SJCRH30 (cell line): ENCODE results near the gene EPN3. TPM values are rescaled to one million over a fixed set of nuclear protein-coding genes. Genes with fewer than 3 reads are reported as not detected.

ENCODE experiments used
- DNase-seq, 2 experiments: peaks; one replicate each; pipeline ENCODE4 v3.0.0-alpha.2; 2015 to 2020
- H3K27ac ChIP-seq: fragments of 250-450 bp; sonication (Bioruptor Pico); 2 replicates; pipeline ENCODE4 v1.5.1; 2020; ENCODE audit warnings: mild to moderate bottlenecking, moderate library complexity
- H3K27me3 ChIP-seq: fragments of 250-450 bp; sonication (Bioruptor Pico); 2 replicates; pipeline ENCODE4 v1.5.1; 2020; ENCODE audit warnings: mild to moderate bottlenecking, moderate library complexity
- H3K36me3 ChIP-seq: fragments of 250-450 bp; sonication (Bioruptor Pico); 2 replicates; pipeline ENCODE4 v1.5.1; 2020; ENCODE audit warnings: mild to moderate bottlenecking, moderate library complexity
- H3K4me1 ChIP-seq: fragments of 250-450 bp; sonication (Bioruptor Pico); 2 replicates; pipeline ENCODE4 v1.5.1; 2020; ENCODE audit warnings: mild to moderate bottlenecking, moderate library complexity
- H3K4me3 ChIP-seq: fragments of 250-450 bp; sonication (Bioruptor Pico); 2 replicates; pipeline ENCODE4 v1.5.1; 2020; ENCODE audit warnings: mild to moderate bottlenecking, moderate library complexity
- H3K9me3 ChIP-seq: fragments of 250-450 bp; sonication (Bioruptor Pico); replicated peaks from 2 replicates; pipeline ENCODE4 v1.5.1; 2020; ENCODE audit warnings: mild to moderate bottlenecking, moderate library complexity
- total RNA-seq: library from RNA; depleted of rRNA; stranded (reverse); fragments of >200 nt; shearing (Covaris generic); gene quantifications from 2 replicates; pipeline ENCODE4 v1.2.3, GENCODE V29; 2014

EPN3 gene
- total RNA-seq, 1 experiment from 2014 or later, result not detected

DNA sequence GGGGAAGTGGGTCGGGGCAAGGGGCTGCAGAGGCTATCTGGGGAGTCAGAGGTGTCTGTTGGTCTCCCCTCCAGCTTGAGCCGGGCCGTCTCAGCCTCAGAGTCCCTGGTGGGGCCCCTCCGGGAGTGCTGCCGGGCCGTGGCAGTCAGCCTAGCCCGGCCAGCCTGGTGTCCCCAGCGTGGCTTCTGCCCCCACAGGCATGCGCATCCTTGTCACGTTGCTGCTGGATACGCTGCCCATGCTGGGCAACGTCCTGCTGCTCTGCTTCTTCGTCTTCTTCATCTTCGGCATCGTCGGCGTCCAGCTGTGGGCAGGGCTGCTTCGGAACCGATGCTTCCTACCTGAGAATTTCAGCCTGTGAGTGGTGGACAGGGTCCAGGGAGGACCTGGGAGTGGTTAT lies 39.1 kb downstream of the EPN3 start:
- no peaks in the 10 kb centered on the region for H3K36me3 ChIP-seq
- no peak for DNase-seq
- no peak overlapping the region for H3K4me3 ChIP-seq
- no peaks in the 10 kb centered on the region for H3K4me1 ChIP-seq
- no peak overlapping the region for H3K27ac ChIP-seq
- no peaks in the 10 kb centered on the region for H3K9me3 ChIP-seq
- H3K27me3 ChIP-seq, result no peaks in the 10 kb centered on the region

DNA sequence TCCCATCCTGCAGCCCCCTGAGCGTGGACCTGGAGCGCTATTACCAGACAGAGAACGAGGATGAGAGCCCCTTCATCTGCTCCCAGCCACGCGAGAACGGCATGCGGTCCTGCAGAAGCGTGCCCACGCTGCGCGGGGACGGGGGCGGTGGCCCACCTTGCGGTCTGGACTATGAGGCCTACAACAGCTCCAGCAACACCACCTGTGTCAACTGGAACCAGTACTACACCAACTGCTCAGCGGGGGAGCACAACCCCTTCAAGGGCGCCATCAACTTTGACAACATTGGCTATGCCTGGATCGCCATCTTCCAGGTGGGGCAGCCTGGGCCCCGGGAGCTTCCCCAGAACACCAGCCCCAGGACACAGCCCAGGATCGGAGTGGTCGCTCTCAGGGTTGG lies 40.0 kb downstream of the EPN3 start:
- Histone ChIP-seq H3K4me3 (no peak overlapping the region), H3K36me3 (no peaks in the 10 kb centered on the region), H3K9me3 (no peaks in the 10 kb centered on the region), H3K4me1 (no peaks in the 10 kb centered on the region), H3K27me3 (no peaks in the 10 kb centered on the region), H3K27ac (no peak overlapping the region)
- DNase-seq, result no peak

DNA sequence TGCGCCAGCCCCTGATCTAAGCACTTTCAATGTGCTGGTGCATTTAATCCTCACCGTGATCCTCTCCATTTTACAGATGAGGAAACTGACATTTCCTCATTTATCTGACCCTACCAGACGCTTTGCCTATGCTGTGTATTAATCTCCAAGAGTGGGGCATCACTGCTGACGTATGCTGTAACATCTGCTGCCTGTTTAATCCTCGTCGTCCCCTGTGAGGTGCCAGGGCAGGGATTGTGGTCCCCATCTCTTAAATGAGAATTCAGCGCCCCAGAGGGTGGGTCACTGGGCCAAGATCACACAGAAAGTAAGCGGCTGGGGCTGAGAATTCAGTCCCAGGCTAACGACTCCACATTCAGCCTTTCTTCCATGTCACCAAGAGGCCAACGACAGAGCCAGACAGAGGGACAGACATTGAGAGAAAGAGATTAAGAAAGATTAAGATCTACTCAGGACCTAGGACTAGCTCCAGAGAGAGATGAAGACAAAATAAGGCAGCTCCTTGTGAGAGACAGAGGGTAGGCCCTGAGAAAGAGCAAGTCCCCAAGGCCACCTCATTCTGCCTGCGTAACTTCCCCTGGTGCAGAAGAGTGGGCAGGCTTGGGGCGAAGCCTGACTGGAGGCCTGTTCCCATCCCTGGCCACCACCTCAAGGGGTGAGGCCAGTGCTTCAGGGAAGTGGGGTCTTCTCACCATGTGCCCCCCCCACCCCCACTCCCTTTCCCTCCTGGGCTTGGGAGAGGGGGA lies 41.5 kb downstream of the EPN3 start:
- Histone ChIP-seq H3K27me3 (no peaks in the 10 kb centered on the region), H3K27ac (no peak overlapping the region), H3K4me3 (no peak overlapping the region), H3K36me3 (no peaks in the 10 kb centered on the region), H3K4me1 (no peaks in the 10 kb centered on the region), H3K9me3 (no peaks in the 10 kb centered on the region)
- no peak for DNase-seq

DNA sequence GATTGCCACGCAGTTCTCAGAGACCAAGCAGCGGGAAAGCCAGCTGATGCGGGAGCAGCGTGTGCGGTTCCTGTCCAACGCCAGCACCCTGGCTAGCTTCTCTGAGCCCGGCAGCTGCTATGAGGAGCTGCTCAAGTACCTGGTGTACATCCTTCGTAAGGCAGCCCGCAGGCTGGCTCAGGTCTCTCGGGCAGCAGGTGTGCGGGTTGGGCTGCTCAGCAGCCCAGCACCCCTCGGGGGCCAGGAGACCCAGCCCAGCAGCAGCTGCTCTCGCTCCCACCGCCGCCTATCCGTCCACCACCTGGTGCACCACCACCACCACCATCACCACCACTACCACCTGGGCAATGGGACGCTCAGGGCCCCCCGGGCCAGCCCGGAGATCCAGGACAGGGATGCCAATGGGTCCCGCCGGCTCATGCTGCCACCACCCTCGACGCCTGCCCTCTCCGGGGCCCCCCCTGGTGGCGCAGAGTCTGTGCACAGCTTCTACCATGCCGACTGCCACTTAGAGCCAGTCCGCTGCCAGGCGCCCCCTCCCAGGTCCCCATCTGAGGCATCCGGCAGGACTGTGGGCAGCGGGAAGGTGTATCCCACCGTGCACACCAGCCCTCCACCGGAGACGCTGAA lies 43.2 kb downstream of the EPN3 start:
- Histone ChIP-seq H3K4me1 (no peaks in the 10 kb centered on the region), H3K4me3 (no peak overlapping the region), H3K9me3 (no peaks in the 10 kb centered on the region), H3K27me3 (no peaks in the 10 kb centered on the region), H3K36me3 (no peaks in the 10 kb centered on the region), H3K27ac (no peak overlapping the region)
- no peak for DNase-seq

DNA sequence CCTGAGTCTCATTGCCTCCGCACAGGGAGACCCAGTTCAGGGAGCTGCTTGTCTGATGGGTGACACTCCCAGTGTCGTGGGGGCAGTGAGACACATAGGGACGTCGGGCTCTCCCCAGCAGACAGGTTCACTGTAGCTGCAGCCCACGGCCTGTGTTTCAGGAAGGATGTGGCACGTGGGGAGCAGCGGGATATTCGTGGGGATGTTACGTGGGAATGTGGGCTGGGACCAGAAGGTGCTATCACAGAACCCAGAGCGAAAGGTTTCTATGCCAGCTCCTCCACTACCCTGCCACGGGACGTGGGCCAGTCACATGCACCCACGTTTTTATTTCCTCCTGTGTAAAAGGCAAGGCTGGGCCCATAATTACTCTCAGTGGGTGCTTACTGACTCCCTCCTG lies 44.3 kb downstream of the EPN3 start:
- Histone ChIP-seq H3K27ac (no peak overlapping the region), H3K36me3 (no peaks in the 10 kb centered on the region), H3K4me1 (no peaks in the 10 kb centered on the region), H3K4me3 (no peak overlapping the region), H3K9me3 (no peaks in the 10 kb centered on the region), H3K27me3 (no peaks in the 10 kb centered on the region)
- no peak for DNase-seq

DNA sequence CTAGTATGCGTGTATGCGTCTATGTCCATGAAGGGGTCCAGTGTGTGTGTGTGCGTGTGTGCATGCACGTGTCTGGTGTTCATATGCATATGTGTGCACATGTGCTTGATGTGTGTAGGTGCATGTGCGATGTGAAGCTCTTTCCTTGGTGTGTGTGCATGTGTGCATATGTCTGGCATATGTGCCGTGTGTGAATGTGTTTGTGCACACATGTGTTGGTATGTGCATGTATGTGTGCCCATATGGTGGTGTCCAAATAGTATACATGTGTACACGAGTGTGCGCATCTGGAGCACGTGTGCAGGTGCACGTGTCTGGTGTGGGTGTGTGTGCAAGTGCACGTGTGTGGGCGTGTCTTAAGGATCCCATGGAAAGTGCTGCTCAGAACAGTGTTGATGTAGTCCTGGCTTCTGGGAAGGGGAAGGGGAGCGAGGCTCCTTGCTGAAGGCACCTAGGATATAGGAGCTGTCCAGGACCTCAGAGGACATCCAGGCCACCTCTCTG lies 45.0 kb downstream of the EPN3 start:
- H3K36me3 ChIP-seq, result no peaks in the 10 kb centered on the region
- no peaks in the 10 kb centered on the region for H3K27me3 ChIP-seq
- no peak overlapping the region for H3K4me3 ChIP-seq

DNA sequence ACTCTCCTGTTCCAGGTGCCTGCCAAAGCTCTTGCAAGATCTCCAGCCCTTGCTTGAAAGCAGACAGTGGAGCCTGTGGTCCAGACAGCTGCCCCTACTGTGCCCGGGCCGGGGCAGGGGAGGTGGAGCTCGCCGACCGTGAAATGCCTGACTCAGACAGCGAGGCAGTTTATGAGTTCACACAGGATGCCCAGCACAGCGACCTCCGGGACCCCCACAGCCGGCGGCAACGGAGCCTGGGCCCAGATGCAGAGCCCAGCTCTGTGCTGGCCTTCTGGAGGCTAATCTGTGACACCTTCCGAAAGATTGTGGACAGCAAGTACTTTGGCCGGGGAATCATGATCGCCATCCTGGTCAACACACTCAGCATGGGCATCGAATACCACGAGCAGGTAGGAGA lies 45.6 kb downstream of the EPN3 start:
- H3K27me3 ChIP-seq, result no peaks in the 10 kb centered on the region

More for the DNA sequence above, 45.0 kb downstream of the EPN3 start:
- Histone ChIP-seq H3K27ac (no peak overlapping the region), H3K9me3 (no peaks in the 10 kb centered on the region), H3K4me1 (no peaks in the 10 kb centered on the region)
- DNase-seq, result no peak

DNA sequence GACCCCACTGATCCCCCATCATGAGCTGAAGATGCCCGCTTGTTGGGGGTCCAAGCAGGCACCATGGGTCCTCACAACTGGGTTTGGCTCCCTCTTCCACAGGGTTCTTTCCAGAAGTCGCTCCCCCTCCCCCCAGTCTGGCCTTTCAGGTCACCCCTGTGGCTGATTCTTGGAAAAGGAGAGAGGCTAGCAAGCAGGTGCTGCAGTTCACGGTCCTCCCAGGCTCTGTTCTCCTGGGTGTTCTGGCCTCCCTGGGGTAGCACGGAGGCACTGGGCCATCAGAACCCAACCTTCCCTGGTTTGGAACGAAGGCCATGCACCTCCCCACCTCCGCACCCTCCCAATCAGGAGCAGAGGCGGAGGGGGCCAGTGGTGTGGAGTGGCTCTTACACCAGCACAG lies 46.9 kb downstream of the EPN3 start:
- DNase-seq, result no peak

More for the DNA sequence above, 45.6 kb downstream of the EPN3 start:
- no peak for DNase-seq
- H3K4me3 ChIP-seq, result no peak overlapping the region
- no peaks in the 10 kb centered on the region for H3K9me3 ChIP-seq
- no peaks in the 10 kb centered on the region for H3K4me1 ChIP-seq
- H3K36me3 ChIP-seq, result no peaks in the 10 kb centered on the region
- H3K27ac ChIP-seq, result no peak overlapping the region

DNA sequence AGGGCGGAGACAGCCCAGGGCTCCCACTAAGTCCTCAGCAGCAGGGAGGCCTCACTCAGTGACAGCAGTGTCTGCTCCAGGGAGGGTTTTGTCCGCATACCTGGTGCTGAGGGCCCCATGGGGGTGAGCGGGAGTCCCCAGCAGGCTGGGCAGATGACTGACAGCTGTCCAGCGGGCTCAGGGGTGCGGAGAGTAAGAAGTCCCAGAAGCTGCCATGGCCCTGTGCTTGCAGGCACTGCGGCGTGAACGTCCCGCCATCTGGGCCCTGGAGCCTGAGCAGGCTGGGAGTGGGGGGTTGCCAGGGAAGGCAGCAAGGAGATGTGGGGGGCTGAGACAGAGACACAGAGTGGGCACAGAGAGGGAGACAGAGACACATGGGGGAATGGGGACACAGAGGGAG lies 48.1 kb downstream of the EPN3 start:
- Histone ChIP-seq H3K4me3 (no peak overlapping the region), H3K9me3 (no peaks in the 10 kb centered on the region), H3K27me3 (no peaks in the 10 kb centered on the region), H3K27ac (no peak overlapping the region), H3K4me1 (no peaks in the 10 kb centered on the region), H3K36me3 (no peaks in the 10 kb centered on the region)
- DNase-seq, result no peak

More for the DNA sequence above, 46.9 kb downstream of the EPN3 start:
- no peaks in the 10 kb centered on the region for H3K4me1 ChIP-seq
- H3K27me3 ChIP-seq, result no peaks in the 10 kb centered on the region
- H3K9me3 ChIP-seq, result no peaks in the 10 kb centered on the region
- no peak overlapping the region for H3K27ac ChIP-seq
- H3K36me3 ChIP-seq, result no peaks in the 10 kb centered on the region
- no peak overlapping the region for H3K4me3 ChIP-seq

DNA sequence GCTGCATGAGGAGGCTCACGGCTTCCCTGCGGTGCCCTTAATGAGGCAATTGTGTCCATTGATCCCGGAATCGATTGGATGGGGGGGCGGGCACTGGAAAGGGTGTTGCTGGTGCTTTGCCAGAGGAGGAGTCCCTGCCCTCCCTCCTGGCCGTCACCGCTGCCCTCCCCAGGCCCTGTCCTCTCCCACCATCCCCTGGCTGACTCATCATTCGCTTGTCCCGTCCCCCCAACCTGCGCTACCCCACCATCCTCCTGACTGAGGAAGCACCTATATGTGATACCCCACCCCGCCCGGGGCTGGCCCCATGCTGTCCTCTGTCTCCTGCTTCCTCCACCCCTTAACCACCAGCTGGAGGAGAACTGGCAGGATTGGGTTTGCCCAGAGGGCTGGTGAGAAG lies 48.8 kb downstream of the EPN3 start:
- Histone ChIP-seq H3K36me3 (no peaks in the 10 kb centered on the region), H3K27me3 (no peaks in the 10 kb centered on the region), H3K4me1 (no peaks in the 10 kb centered on the region), H3K9me3 (no peaks in the 10 kb centered on the region), H3K4me3 (no peak overlapping the region), H3K27ac (no peak overlapping the region)
- DNase-seq, result no peak

DNA sequence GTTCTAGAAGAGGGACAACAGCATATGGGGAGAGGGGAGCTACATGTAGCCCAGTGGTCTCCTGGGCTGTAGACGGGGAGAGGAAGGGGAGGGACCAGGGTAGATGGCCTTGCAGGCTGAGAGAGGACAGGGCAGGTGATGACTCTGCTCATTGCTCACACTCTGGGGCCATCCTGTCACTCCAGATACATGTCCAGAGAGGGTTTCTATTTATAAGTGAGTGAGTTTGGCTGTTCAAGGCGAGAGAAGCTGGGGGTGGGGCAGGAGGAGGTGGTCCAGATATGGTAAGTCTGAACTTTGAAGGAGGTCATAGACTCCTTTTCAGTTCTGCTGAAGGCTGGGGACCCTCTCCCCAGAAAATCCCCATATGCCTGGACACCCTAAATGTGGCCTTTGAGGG lies 50.2 kb downstream of the EPN3 start:
- Histone ChIP-seq H3K36me3 (no peaks in the 10 kb centered on the region), H3K9me3 (no peaks in the 10 kb centered on the region), H3K4me3 (no peak overlapping the region), H3K27ac (no peak overlapping the region), H3K4me1 (no peaks in the 10 kb centered on the region), H3K27me3 (no peaks in the 10 kb centered on the region)
- DNase-seq, result no peak

DNA sequence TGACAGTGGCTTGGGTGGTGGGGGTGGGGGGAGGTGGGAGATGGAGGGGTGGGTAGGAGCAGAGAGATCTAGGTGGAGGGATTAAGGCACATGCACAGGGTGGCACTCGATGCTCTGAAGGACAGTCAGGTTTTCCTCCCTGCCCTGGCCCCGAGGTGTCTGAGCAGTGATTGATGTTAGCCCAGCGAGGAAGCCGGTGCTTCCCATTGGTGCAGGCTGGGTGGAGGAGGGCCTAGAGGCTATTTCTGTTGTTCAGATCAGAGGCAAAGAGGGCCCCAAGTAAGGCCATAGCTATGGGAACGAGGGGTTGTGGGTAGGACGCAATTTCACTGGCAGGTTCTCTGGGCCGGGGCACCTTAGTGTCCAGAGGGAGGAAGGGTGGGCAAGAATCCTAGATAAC lies 51.1 kb downstream of the EPN3 start:
- no peaks in the 10 kb centered on the region for H3K9me3 ChIP-seq
- no peaks in the 10 kb centered on the region for H3K27me3 ChIP-seq
- no peak overlapping the region for H3K27ac ChIP-seq
- H3K4me1 ChIP-seq, result no peaks in the 10 kb centered on the region; the same call in 1 of the 2 replicates
- DNase-seq, result no peak
- H3K4me3 ChIP-seq, result no peak overlapping the region
- no peaks in the 10 kb centered on the region for H3K36me3 ChIP-seq

DNA sequence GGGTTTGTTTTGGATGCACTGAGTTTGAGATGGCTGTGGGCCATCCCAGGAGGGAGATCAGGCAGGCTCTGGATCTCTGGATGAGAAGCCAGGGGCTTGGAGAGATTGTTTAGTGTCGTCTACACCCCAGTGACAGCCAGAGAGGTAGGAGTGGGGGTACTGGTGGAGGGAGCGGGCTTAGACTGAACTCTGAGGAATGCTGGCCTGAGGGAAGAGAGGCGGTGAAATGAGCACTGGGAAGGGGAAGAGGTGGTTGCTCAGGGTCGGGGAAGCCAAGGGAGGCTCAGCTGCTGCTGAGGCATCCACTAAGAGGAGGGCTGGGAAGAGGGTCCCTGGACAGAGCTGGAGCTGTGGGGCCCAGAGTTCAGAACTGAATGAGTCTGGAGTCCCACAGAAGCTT lies 51.6 kb downstream of the EPN3 start:
- Histone ChIP-seq H3K36me3 (no peaks in the 10 kb centered on the region), H3K9me3 (no peaks in the 10 kb centered on the region), H3K4me1 (peaks cover 5% of the 10 kb centered on the region), H3K4me3 (no peak overlapping the region), H3K27me3 (no peaks in the 10 kb centered on the region), H3K27ac (no peak overlapping the region)
- no peak for DNase-seq

DNA sequence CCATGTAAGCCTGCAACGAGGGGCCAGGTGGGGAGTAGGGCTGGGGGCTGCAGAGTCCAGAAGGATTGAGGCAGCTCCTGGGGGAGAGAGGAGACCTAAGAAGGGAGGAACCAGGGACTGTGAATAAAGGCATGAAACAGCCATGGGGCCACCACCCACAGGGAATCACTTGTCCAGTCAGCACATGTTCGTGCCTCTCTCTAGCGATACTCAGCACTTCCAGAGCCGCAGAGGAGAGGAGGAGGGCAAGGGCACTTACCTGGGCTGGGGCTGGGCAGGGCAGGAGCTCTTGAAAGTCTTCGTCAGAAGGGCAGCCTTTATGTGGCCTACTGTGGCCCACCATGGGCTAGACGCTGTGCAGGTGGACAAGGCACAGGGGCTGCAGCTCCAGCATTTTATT lies 52.2 kb downstream of the EPN3 start:
- Histone ChIP-seq H3K4me1 (peaks cover 10% of the 10 kb centered on the region), H3K4me3 (no peak overlapping the region), H3K27ac (no peak overlapping the region), H3K27me3 (no peaks in the 10 kb centered on the region), H3K9me3 (no peaks in the 10 kb centered on the region), H3K36me3 (no peaks in the 10 kb centered on the region)
- DNase-seq, result no peak

DNA sequence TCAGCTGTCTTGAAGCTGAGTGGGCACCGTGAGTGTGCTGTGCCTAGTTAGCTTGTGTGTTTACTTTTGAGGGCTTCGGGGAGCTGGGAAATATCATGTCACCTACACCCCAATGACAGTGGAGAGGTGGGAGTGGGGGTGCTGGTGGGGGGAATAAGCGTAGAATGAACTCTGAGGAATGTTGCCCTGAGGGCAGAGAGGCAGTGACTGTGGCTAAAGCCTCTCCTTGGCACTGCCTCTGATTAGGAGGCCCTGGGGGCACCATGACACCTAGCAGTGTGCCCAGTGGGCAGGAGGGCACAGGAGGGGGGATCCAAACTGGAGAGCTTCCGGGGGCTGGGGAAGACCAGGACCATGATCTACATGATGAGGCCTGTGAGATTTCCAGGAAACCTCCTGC lies 52.8 kb downstream of the EPN3 start:
- Histone ChIP-seq H3K4me1 (peaks cover 14% of the 10 kb centered on the region), H3K9me3 (no peaks in the 10 kb centered on the region), H3K27me3 (no peaks in the 10 kb centered on the region), H3K36me3 (no peaks in the 10 kb centered on the region), H3K4me3 (no peak overlapping the region), H3K27ac (no peak overlapping the region)
- DNase-seq, result no peak

DNA sequence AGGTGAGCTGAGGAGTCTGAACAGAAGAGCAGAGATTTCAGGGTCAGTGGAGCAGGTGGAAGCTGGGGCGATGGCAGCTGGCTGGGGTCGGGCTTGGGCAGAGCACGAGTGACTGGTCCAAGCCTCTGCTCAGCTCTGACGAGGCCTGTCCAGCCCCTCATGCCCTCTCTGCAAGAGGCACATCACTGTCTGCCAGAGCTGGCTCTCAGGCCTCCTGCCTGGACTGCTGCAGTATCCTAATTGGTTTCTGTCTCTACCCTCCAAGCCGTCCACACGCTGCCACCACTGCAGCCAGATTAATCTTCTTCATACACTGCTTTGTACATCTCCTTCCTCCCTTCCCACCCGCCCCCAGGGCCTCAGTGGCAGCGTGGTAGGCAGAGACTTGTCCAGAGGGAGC lies 53.4 kb downstream of the EPN3 start:
- no peak overlapping the region for H3K27ac ChIP-seq
- no peak for DNase-seq
- H3K9me3 ChIP-seq, result no peaks in the 10 kb centered on the region
- H3K4me1 ChIP-seq, result peaks cover 14% of the 10 kb centered on the region
- no peaks in the 10 kb centered on the region for H3K36me3 ChIP-seq
- no peaks in the 10 kb centered on the region for H3K27me3 ChIP-seq
- no peak overlapping the region for H3K4me3 ChIP-seq
